GM23338 (cell line): ENCODE results near the gene TOGARAM1. TPM values are rescaled to one million over a fixed set of nuclear protein-coding genes. Genes with fewer than 3 reads are reported as not detected.

Source experiments
- ATAC-seq: fragments of 200-7000 bp; cut with Tn5 transposase; 3 replicates; pipeline ENCODE4 v1.9.1; 2020
- DNase-seq: peaks from one replicate; pipeline ENCODE4 v3.0.0-alpha.2; 2015; ENCODE audit warnings: low spot score
- H2AFZ ChIP-seq: fragments of 200-600 bp; sonication (generic); 2 replicates; pipeline ENCODE4 v1.8.0; 2016; ENCODE audit warnings: antibody characterized with exemption, mild to moderate bottlenecking, moderate library complexity
- H3F3A ChIP-seq: fragments of 200-600 bp; sonication (generic); replicated peaks from 2 replicates; pipeline ENCODE4 v1.8.0; 2017; ENCODE audit warnings: antibody characterized with exemption, mixed run types, low read depth
- H3K27ac ChIP-seq: fragments of 200-600 bp; sonication (generic); 2 replicates; pipeline ENCODE4 v1.6.1; 2016; ENCODE audit warnings: low read depth
- H3K27me3 ChIP-seq: fragments of 200-600 bp; sonication (generic); 2 replicates; pipeline ENCODE4 v1.8.0; 2016; ENCODE audit warnings: mild to moderate bottlenecking, mixed run types, moderate library complexity; ENCODE audit not compliant: insufficient read depth
- H3K36me3 ChIP-seq: fragments of 200-600 bp; sonication (generic); 2 replicates; pipeline ENCODE4 v1.8.0; 2016; ENCODE audit warnings: mild to moderate bottlenecking; ENCODE audit not compliant: insufficient read depth
- H3K4me1 ChIP-seq: fragments of 200-600 bp; sonication (generic); 2 replicates; pipeline ENCODE4 v1.8.0; 2016; ENCODE audit warnings: mild to moderate bottlenecking, moderate library complexity; ENCODE audit not compliant: insufficient read depth
- H3K4me2 ChIP-seq: fragments of 200-600 bp; sonication (generic); 2 replicates; pipeline ENCODE4 v1.7.1; 2017; ENCODE audit warnings: mixed run types
- H3K4me3 ChIP-seq: fragments of 200-600 bp; sonication (generic); 2 replicates; pipeline ENCODE4 v1.6.1; 2016; ENCODE audit warnings: mixed run types
- H3K79me2 ChIP-seq: fragments of 200-600 bp; sonication (generic); replicated peaks from 2 replicates; pipeline ENCODE4 v1.8.0; 2017; ENCODE audit warnings: mild to moderate bottlenecking; ENCODE audit not compliant: insufficient read depth
- H3K9me2 ChIP-seq: fragments of 200-600 bp; sonication (generic); 2 replicates; pipeline ENCODE4 v1.8.0; 2017; ENCODE audit not compliant: insufficient read depth
- H4K20me1 ChIP-seq: fragments of 200-600 bp; sonication (generic); replicated peaks from 2 replicates; pipeline ENCODE4 v1.8.0; 2017; ENCODE audit warnings: mild to moderate bottlenecking; ENCODE audit not compliant: insufficient read depth
- H3K27ac Mint-ChIP-seq: 2 replicates; pipeline ENCODE4 v1.8.0; 2020; ENCODE audit warnings: inconsistent platforms, mild to moderate bottlenecking, moderate library complexity, mixed read lengths
- H3K27me3 Mint-ChIP-seq: 3 replicates; pipeline ENCODE4 v1.8.0; 2022; ENCODE audit warnings: low read depth, mild to moderate bottlenecking, moderate library complexity, mixed read lengths, inconsistent platforms; ENCODE audit not compliant: insufficient read depth, poor library complexity
- H3K36me3 Mint-ChIP-seq: 3 replicates; pipeline ENCODE4 v1.8.0; 2021; ENCODE audit warnings: low read depth, mild to moderate bottlenecking, inconsistent platforms, moderate library complexity, mixed read lengths
- H3K4me1 Mint-ChIP-seq: 3 replicates; pipeline ENCODE4 v1.8.0; 2020; ENCODE audit warnings: mild to moderate bottlenecking, inconsistent platforms, mixed read lengths
- H3K4me3 Mint-ChIP-seq: 3 replicates; pipeline ENCODE4 v1.8.0; 2021; ENCODE audit warnings: moderate library complexity, mild to moderate bottlenecking, inconsistent platforms, mixed read lengths
- H3K9me3 Mint-ChIP-seq: 3 replicates; pipeline ENCODE4 v1.8.0; 2020; ENCODE audit warnings: moderate library complexity, mild to moderate bottlenecking, inconsistent platforms, mixed read lengths
- CREB1 ChIP-seq: fragments of 250-450 bp; sonication (Bioruptor Pico); IDR thresholded peaks from 2 replicates; pipeline ENCODE4 v1.5.0; 2020; ENCODE audit warnings: low read depth, mild to moderate bottlenecking, moderate library complexity
- CTCF ChIP-seq, 2 experiments: fragments of 200-600 bp in 1 of 2; sonication (generic) in 1 of 2; conservative IDR thresholded peaks; 2 replicates each; pipeline versions ENCODE4 v1.5.1 to v1.6.1; 2016 to 2017; ENCODE audit warnings: antibody characterized with exemption in 2 of 2, low read depth in 2 of 2, mild to moderate bottlenecking in 2 of 2, moderate library complexity in 1 of 2
- ETS1 ChIP-seq: IDR thresholded peaks from 2 replicates; pipeline ENCODE4 v1.6.1; 2016; ENCODE audit warnings: antibody characterized with exemption
- EZH2 ChIP-seq: fragments of 200-600 bp; sonication (generic); IDR thresholded peaks from one replicate; pipeline ENCODE4 v1.8.0; 2017; ENCODE audit warnings: antibody characterized with exemption, mild to moderate bottlenecking, low read depth; ENCODE audit not compliant: unreplicated experiment
- EZH2phosphoT487 ChIP-seq: fragments of 200-600 bp; sonication (generic); IDR thresholded peaks from one replicate; pipeline ENCODE4 v1.8.1; 2018; ENCODE audit warnings: antibody characterized with exemption; ENCODE audit not compliant: unreplicated experiment
- JUNB ChIP-seq: IDR thresholded peaks from one replicate; pipeline ENCODE4 v1.6.1; 2016; ENCODE audit warnings: antibody characterized with exemption; ENCODE audit not compliant: unreplicated experiment
- NANOG ChIP-seq: IDR thresholded peaks from 2 replicates; pipeline ENCODE4 v1.6.1; 2016; ENCODE audit warnings: antibody characterized with exemption, borderline replicate concordance
- POLR2AphosphoS5 ChIP-seq: IDR thresholded peaks from 2 replicates; pipeline ENCODE4 v1.6.1; 2016; ENCODE audit warnings: antibody characterized with exemption, low read depth
- STAT1 ChIP-seq: IDR thresholded peaks from one replicate; pipeline ENCODE4 v1.6.1; 2016; ENCODE audit warnings: antibody characterized with exemption; ENCODE audit not compliant: unreplicated experiment
- ZNF114 ChIP-seq: fragments of 250-450 bp; sonication (Bioruptor Pico); IDR thresholded peaks from 2 replicates; pipeline ENCODE4 v1.5.0; 2020; ENCODE audit warnings: mild to moderate bottlenecking, moderate library complexity
- ZNF331 ChIP-seq: fragments of 250-450 bp; sonication (Bioruptor Pico); IDR thresholded peaks from 2 replicates; pipeline ENCODE4 v1.5.0; 2020; ENCODE audit warnings: low read depth, mild to moderate bottlenecking, moderate library complexity
- ZNF462 ChIP-seq: fragments of 250-450 bp; sonication (Bioruptor Pico); IDR thresholded peaks from 2 replicates; pipeline ENCODE4 v1.5.0; 2020; ENCODE audit warnings: mild to moderate bottlenecking, moderate library complexity
- polyA plus RNA-seq: library from polyadenylated mRNA; unstranded; fragments of >200 nt; fragmentation: Nextera tagmentation; extraction: Ambion mirVana; gene quantifications from 2 replicates; pipeline ENCODE4 v1.2.1, GENCODE V29; 2016
- total RNA-seq: library from RNA; depleted of rRNA; stranded (reverse); fragments of >200 nt; shearing (Covaris generic); gene quantifications from 2 replicates; pipeline ENCODE4 v1.2.3, GENCODE V29; 2014

Gene TOGARAM1
- total and polyA plus RNA-seq, 2 experiments from 2014 or later: 9.6 to 9.8 TPM

- no peaks in the 10 kb centered on the region; the same call in 1 of the 2 replicates for H3K4me1 ChIP-seq
- no peaks in the 10 kb centered on the region for H3K4me1 Mint-ChIP-seq
- H3K27me3 Mint-ChIP-seq: no peaks in the 10 kb centered on the region
- H4K20me1 ChIP-seq: no peaks in the 10 kb centered on the region
- H3F3A ChIP-seq: no peaks in the 10 kb centered on the region
- H3K36me3 Mint-ChIP-seq: peaks cover 13% of the 10 kb centered on the region
- DNase-seq (no peak), ATAC-seq (no peak)
- no peaks in the 10 kb centered on the region for H3K27me3 ChIP-seq
- no peak for TF ChIP-seq EZH2
- no peaks in the 10 kb centered on the region for H3K9me3 Mint-ChIP-seq
- H3K36me3 ChIP-seq: no peaks in the 10 kb centered on the region
- H3K4me2 ChIP-seq: no peak overlapping the region
- H3K27ac ChIP-seq: no peak overlapping the region
- no peak overlapping the region for H3K4me3 Mint-ChIP-seq
- no peak overlapping the region for H3K4me3 ChIP-seq
- H3K79me2 ChIP-seq: no peaks in the 10 kb centered on the region
- no peak overlapping the region for H3K27ac Mint-ChIP-seq
- H2AFZ ChIP-seq: no peak overlapping the region
- H3K9me2 ChIP-seq: no peaks in the 10 kb centered on the region
Measured at GRCh38 chr14:45057349-45057748, 95.4 kb downstream of the TOGARAM1 start.

- no peaks in the 10 kb centered on the region for H3K4me1 Mint-ChIP-seq
- no peaks in the 10 kb centered on the region for H3K27me3 ChIP-seq
- no peaks in the 10 kb centered on the region for H4K20me1 ChIP-seq
- no peak overlapping the region for H3K4me3 Mint-ChIP-seq
- no peak overlapping the region for H3K27ac ChIP-seq
- no peak overlapping the region for H3K4me3 ChIP-seq
- H3K36me3 ChIP-seq: no peaks in the 10 kb centered on the region
- ATAC-seq: no peak
- no peaks in the 10 kb centered on the region; the same call in 1 of the 2 replicates for H3K4me1 ChIP-seq
- peaks cover 10% of the 10 kb centered on the region for H3K36me3 Mint-ChIP-seq
- no peak for DNase-seq
- no peaks in the 10 kb centered on the region for H3K9me3 Mint-ChIP-seq
- no peak overlapping the region for H3K4me2 ChIP-seq
- H2AFZ ChIP-seq: no peak overlapping the region
- H3K27me3 Mint-ChIP-seq: no peaks in the 10 kb centered on the region
- no peaks in the 10 kb centered on the region for H3K9me2 ChIP-seq
- no peaks in the 10 kb centered on the region for H3K79me2 ChIP-seq
- no peaks in the 10 kb centered on the region for H3F3A ChIP-seq
- H3K27ac Mint-ChIP-seq: no peak overlapping the region
- TF ChIP-seq EZH2: no peak
- no peak for TF ChIP-seq JUNB
- no peak for TF ChIP-seq STAT1
- no peak for TF ChIP-seq ZNF462 (CRISPR knock-in tag)
- TF ChIP-seq CTCF (conservative IDR thresholded peaks at IDR 0.05; ENCODE audit: low read depth in 2 of 2): no peak
- TF ChIP-seq POLR2AphosphoS5: no peak
- no peak for TF ChIP-seq NANOG
- TF ChIP-seq ZNF331 (CRISPR knock-in tag): no peak
- TF ChIP-seq EZH2phosphoT487: no peak
- TF ChIP-seq CREB1: no peak
- no peak for TF ChIP-seq ZNF114 (CRISPR knock-in tag)
- no peak for TF ChIP-seq ETS1
Measured at GRCh38 chr14:45057881-45058364, 95.9 kb downstream of the TOGARAM1 start.
